HuH-7 (cell line): ENCODE data around the gene STAC3.

Source experiments
- DNase-seq: peaks from one replicate; pipeline ENCODE4 v3.0.0; 2011; ENCODE audit warnings: low spot score

The STAC3 gene

GRCh38 chr12:57210461-57210860 lies 40.5 kb downstream of the STAC3 start:
- DNase-seq = no peak

GRCh38 chr12:57209916-57210315 lies 41.1 kb downstream of the STAC3 start:
- no peak for DNase-seq

GRCh38 chr12:57208631-57209282 lies 42.2 kb downstream of the STAC3 start:
- DNase-seq = no peak

- DNase-seq = no peak
These were observed 43.0 kb downstream of the STAC3 start for GRCh38 chr12:57207731-57208630.

GRCh38 chr12:57205931-57206330 lies 45.1 kb downstream of the STAC3 start:
- DNase-seq = no peak

GRCh38 chr12:57205186-57205585 lies 45.8 kb downstream of the STAC3 start:
- DNase-seq = no peak

- DNase-seq = no peak
These were observed 46.5 kb downstream of the STAC3 start for GRCh38 chr12:57204454-57204853.

GRCh38 chr12:57203791-57204190 lies 47.2 kb downstream of the STAC3 start:
- DNase-seq = no peak

GRCh38 chr12:57203201-57203600 lies 47.8 kb downstream of the STAC3 start:
- DNase-seq = no peak

GRCh38 chr12:57202321-57202720 lies 48.7 kb downstream of the STAC3 start:
- DNase-seq = no peak

GRCh38 chr12:57201631-57202030 lies 49.4 kb downstream of the STAC3 start:
- no peak for DNase-seq

GRCh38 chr12:57201219-57201618 lies 49.8 kb downstream of the STAC3 start:
- DNase-seq = no peak

GRCh38 chr12:57200497-57200896 lies 50.5 kb downstream of the STAC3 start:
- DNase-seq = no peak

- no peak for DNase-seq
These were observed 51.8 kb downstream of the STAC3 start for GRCh38 chr12:57199191-57199590.

GRCh38 chr12:57198329-57198728 lies 52.7 kb downstream of the STAC3 start:
- no peak for DNase-seq

GRCh38 chr12:57196956-57197355 lies 54.0 kb downstream of the STAC3 start:
- DNase-seq = no peak

GRCh38 chr12:57196439-57196838 lies 54.5 kb downstream of the STAC3 start:
- DNase-seq = peak; percentile 68

- DNase-seq = no peak
These were observed 55.2 kb downstream of the STAC3 start for GRCh38 chr12:57195611-57196371.

- no peak for DNase-seq
These were observed 55.8 kb downstream of the STAC3 start for GRCh38 chr12:57195186-57195585.

GRCh38 chr12:57194253-57194652 lies 56.7 kb downstream of the STAC3 start:
- no peak for DNase-seq

- DNase-seq = no peak
These were observed 57.2 kb downstream of the STAC3 start for GRCh38 chr12:57193706-57194245.
